Astrocyte (in vitro differentiated cells and primary cell): ENCODE results near the gene COL27A1. TPM values are rescaled to one million over a fixed set of nuclear protein-coding genes. Genes with fewer than 3 reads are reported as not detected.

ENCODE experiments used
- DNase-seq: peaks from one replicate; pipeline ENCODE4 v3.0.0-alpha.2; 2010; ENCODE audit warnings: low read depth
- FAIRE-seq: peaks from 2 replicates; lab custom pipeline; 2011; peaks lifted over from hg19 to GRCh38; lab: Jason Lieb, UNC
- H2AFZ ChIP-seq: 2 replicates; pipeline ENCODE4 v1.6.0; 2012; ENCODE audit warnings: low read depth, low read length, inconsistent platforms
- H3K27ac ChIP-seq: 2 replicates; pipeline ENCODE4 v1.5.1; 2011; ENCODE audit warnings: low read depth, low read length, inconsistent platforms
- H3K27me3 ChIP-seq: 2 replicates; pipeline ENCODE4 v1.6.0; 2011; ENCODE audit warnings: low read length, inconsistent platforms; ENCODE audit not compliant: insufficient read depth
- H3K36me3 ChIP-seq: 2 replicates; pipeline ENCODE4 v1.5.1; 2011; ENCODE audit warnings: low read length, inconsistent platforms; ENCODE audit not compliant: insufficient read depth
- H3K4me1 ChIP-seq: 2 replicates; pipeline ENCODE4 v1.5.1; 2011; ENCODE audit warnings: low read length, inconsistent platforms; ENCODE audit not compliant: insufficient read depth
- H3K4me2 ChIP-seq: 2 replicates; pipeline ENCODE4 v1.6.0; 2012; ENCODE audit warnings: low read length, inconsistent platforms
- H3K4me3 ChIP-seq: 2 replicates; pipeline ENCODE4 v1.5.1; 2011; ENCODE audit warnings: low read depth, mild to moderate bottlenecking, low read length, inconsistent platforms; ENCODE audit not compliant: insufficient read depth
- H3K79me2 ChIP-seq: 2 replicates; pipeline ENCODE4 v1.6.0; 2012; ENCODE audit warnings: mild to moderate bottlenecking, low read length, inconsistent platforms; ENCODE audit not compliant: insufficient read depth
- H3K9ac ChIP-seq: 2 replicates; pipeline ENCODE4 v1.6.0; 2012; ENCODE audit warnings: mild to moderate bottlenecking, low read length, inconsistent platforms
- H3K9me3 ChIP-seq: 2 replicates; pipeline ENCODE4 v1.5.1; 2012; ENCODE audit warnings: low read depth, mild to moderate bottlenecking, low read length, inconsistent platforms; ENCODE audit not compliant: insufficient read depth
- H4K20me1 ChIP-seq: 2 replicates; pipeline ENCODE4 v1.6.0; 2012; ENCODE audit warnings: low read length, inconsistent platforms; ENCODE audit not compliant: insufficient read depth
- H3K27ac Mint-ChIP-seq: one replicate; pipeline ENCODE4 v1.8.0; 2021; ENCODE audit warnings: mild to moderate bottlenecking, mixed read lengths; ENCODE audit not compliant: unreplicated experiment
- H3K27me3 Mint-ChIP-seq: one replicate; pipeline ENCODE4 v1.8.0; 2021; ENCODE audit warnings: low read depth, mixed read lengths; ENCODE audit not compliant: unreplicated experiment
- H3K36me3 Mint-ChIP-seq: one replicate; pipeline ENCODE4 v1.8.0; 2021; ENCODE audit warnings: low read depth, mixed read lengths; ENCODE audit not compliant: unreplicated experiment
- H3K4me1 Mint-ChIP-seq: one replicate; pipeline ENCODE4 v1.8.0; 2021; ENCODE audit warnings: low read depth, mixed read lengths; ENCODE audit not compliant: unreplicated experiment
- H3K4me3 Mint-ChIP-seq: one replicate; pipeline ENCODE4 v1.8.0; 2021; ENCODE audit warnings: mild to moderate bottlenecking, moderate library complexity, mixed read lengths; ENCODE audit not compliant: unreplicated experiment
- H3K9me3 Mint-ChIP-seq: one replicate; pipeline ENCODE4 v1.8.0; 2021; ENCODE audit warnings: mild to moderate bottlenecking, mixed read lengths; ENCODE audit not compliant: unreplicated experiment
- EZH2 ChIP-seq: IDR thresholded peaks from 2 replicates; pipeline ENCODE4 v1.6.1; 2012; ENCODE audit warnings: mild to moderate bottlenecking, low read length, inconsistent platforms; ENCODE audit not compliant: insufficient read depth
- total RNA-seq: library from RNA; stranded (reverse); gene quantifications from 2 replicates; pipeline ENCODE4 v1.2.1, GENCODE V29; 2021
- TF ChIP-seq, protein P1 (sequence below): IDR thresholded peaks from 2 replicates; pipeline ENCODE4 v1.5.1; 2011; ENCODE audit warnings: low read depth, mild to moderate bottlenecking, inconsistent platforms, low read length, moderate library complexity; ENCODE audit not compliant: insufficient read depth

The COL27A1 gene
- total RNA-seq, 1 donor from 2014 or later, result 31.2 TPM

DNA sequence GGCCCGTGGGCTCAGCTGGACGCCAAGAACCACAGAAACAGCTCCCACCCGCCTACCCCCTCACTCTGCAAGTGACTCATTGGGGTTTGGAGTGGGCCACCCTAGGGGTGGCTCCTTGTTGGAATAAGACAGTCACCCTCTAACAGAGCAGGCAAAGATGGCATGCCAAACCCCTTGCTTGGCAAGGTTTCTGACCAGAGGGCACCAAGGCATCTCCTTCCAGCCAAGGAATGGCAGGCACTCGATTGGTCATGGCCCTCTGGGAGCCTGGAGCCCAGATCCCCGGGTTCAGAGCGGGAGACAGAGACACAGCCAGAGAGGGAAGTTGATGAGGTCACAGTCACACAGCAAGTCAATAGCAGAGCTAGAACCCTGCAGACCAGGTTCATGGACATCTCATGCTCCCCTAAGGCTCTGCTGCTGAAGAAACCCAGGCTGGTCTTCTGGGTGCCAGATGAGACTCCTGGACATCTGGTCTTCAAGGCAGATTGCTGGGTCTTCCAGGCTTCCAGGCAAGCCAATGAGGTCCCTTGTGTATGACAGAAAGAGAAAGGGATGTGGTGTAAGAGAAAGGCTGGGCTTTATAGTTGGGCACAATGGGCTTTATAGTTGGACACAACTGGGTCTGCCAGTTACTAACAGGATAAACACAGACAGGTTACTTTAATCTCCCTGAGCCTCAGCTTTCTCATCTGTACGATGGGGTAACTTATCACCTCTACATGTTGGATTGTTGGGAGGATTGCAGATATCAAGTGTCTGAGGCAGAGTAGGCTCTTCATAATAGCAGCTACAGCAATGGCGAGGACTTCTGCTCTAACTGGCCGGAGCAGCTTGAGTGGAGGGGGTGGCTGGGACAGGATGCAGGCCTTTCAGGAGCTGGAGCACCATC, 33.0 kb upstream of the COL27A1 start:
- no peak for FAIRE-seq
- H3K4me1 Mint-ChIP-seq, result no peaks in the 10 kb centered on the region

DNA sequence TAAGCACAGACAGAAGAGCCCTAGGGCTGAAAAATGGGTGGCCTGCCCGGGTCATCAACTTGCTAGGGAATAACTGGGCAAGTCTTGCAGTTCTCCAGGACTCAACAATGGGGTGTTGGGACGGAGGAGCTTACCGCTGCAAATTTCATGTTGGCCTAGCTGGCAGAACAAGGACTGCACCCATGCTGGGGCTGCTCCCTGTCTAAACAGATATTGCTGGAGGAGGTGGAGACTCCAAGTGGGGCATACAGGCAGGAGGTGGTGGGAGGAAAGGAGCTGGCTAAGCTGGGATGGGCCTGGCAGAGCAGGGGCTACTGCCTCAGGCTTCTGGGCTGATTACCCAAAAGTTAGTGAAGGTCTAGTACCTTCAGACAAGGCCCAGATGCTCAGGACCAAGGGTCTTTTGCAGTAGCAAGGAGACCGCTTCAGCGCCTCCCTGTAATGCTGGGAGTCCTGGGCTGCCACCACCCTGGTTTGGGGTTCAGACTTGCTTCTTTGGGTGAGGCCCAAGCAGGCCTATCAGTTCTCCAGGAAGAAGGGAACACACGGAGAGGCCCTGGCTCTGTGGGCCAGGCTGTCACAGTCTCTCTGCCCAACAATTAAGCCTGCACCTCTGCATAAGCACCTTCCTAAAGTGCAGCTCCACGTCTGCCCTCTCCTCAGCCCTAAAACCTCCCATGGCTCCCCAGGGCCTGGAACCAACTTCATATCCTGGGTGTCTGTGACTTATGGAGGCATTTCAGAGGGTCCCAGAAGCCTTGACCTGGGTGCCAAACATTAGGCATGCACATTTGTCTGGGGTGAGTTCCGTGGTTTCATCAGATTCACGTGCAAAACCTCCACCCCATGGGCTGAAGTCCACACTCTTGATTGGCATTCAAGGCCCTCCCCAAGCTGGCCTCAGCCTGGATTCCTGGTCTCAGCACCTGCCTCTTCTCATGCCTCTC, 32.0 kb upstream of the COL27A1 start:
- DNase-seq (no peak), FAIRE-seq (no peak)
- Histone ChIP-seq H3K4me2 (no peak overlapping the region), H4K20me1 (no peaks in the 10 kb centered on the region), H3K9ac (no peak overlapping the region), H3K79me2 (no peaks in the 10 kb centered on the region), H3K4me3 (no peak overlapping the region), H3K36me3 (no peaks in the 10 kb centered on the region), H2AFZ (no peak overlapping the region), H3K9me3 (peaks cover 9% of the 10 kb centered on the region), H3K27ac (no peak overlapping the region), H3K4me1 (no peaks in the 10 kb centered on the region), H3K27me3 (peaks cover 17% of the 10 kb centered on the region)
- Mint-ChIP-seq H3K4me1 (no peaks in the 10 kb centered on the region), H3K27me3 (peaks cover 72% of the 10 kb centered on the region), H3K9me3 (peaks cover 7% of the 10 kb centered on the region), H3K27ac (no peak overlapping the region), H3K4me3 (no peak overlapping the region), H3K36me3 (no peaks in the 10 kb centered on the region)
- no peak for TF ChIP-seq EZH2
- TF ChIP-seq, protein P1, sequence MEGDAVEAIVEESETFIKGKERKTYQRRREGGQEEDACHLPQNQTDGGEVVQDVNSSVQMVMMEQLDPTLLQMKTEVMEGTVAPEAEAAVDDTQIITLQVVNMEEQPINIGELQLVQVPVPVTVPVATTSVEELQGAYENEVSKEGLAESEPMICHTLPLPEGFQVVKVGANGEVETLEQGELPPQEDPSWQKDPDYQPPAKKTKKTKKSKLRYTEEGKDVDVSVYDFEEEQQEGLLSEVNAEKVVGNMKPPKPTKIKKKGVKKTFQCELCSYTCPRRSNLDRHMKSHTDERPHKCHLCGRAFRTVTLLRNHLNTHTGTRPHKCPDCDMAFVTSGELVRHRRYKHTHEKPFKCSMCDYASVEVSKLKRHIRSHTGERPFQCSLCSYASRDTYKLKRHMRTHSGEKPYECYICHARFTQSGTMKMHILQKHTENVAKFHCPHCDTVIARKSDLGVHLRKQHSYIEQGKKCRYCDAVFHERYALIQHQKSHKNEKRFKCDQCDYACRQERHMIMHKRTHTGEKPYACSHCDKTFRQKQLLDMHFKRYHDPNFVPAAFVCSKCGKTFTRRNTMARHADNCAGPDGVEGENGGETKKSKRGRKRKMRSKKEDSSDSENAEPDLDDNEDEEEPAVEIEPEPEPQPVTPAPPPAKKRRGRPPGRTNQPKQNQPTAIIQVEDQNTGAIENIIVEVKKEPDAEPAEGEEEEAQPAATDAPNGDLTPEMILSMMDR, result no peak

More for the DNA sequence above, 33.0 kb upstream of the COL27A1 start:
- Histone ChIP-seq H4K20me1 (no peaks in the 10 kb centered on the region), H3K4me1 (no peaks in the 10 kb centered on the region), H3K27me3 (peaks cover 22% of the 10 kb centered on the region), H3K4me2 (no peak overlapping the region), H3K9me3 (peaks cover 1% of the 10 kb centered on the region), H3K9ac (no peak overlapping the region), H3K79me2 (no peaks in the 10 kb centered on the region), H3K36me3 (no peaks in the 10 kb centered on the region), H3K27ac (no peak overlapping the region), H3K4me3 (no peak overlapping the region), H2AFZ (no peak overlapping the region)
- no peak for DNase-seq
- H3K4me3 Mint-ChIP-seq, result no peak overlapping the region
- peaks cover 73% of the 10 kb centered on the region for H3K27me3 Mint-ChIP-seq
- no peak overlapping the region for H3K27ac Mint-ChIP-seq
- H3K36me3 Mint-ChIP-seq, result no peaks in the 10 kb centered on the region
- peaks cover 3% of the 10 kb centered on the region for H3K9me3 Mint-ChIP-seq
- TF ChIP-seq, protein P1, result no peak
- TF ChIP-seq EZH2, result no peak
